ENCODE measurements around the gene TMEM151B.

DNA sequence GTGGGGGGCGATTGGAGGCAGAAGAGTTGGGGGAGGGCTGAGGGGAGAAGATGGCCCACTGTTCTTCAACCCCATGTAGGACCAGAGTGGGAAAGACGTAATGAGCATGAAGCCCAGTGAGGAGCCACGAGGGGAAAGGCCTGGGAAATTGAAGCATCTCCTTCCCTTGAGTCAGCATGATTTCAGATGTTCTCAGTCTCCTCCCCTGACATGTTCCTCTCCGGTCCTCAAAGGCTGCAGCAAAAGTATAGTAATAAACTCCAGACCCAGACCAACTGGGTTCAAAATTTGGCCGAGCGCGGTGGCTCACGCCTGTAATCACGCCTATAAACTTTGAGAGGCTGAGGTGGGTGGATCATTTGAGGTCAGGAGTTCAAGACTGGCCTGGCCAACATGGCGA is 3.0 kb upstream of the TMEM151B start:
- TF ChIP-seq, protein P1, sequence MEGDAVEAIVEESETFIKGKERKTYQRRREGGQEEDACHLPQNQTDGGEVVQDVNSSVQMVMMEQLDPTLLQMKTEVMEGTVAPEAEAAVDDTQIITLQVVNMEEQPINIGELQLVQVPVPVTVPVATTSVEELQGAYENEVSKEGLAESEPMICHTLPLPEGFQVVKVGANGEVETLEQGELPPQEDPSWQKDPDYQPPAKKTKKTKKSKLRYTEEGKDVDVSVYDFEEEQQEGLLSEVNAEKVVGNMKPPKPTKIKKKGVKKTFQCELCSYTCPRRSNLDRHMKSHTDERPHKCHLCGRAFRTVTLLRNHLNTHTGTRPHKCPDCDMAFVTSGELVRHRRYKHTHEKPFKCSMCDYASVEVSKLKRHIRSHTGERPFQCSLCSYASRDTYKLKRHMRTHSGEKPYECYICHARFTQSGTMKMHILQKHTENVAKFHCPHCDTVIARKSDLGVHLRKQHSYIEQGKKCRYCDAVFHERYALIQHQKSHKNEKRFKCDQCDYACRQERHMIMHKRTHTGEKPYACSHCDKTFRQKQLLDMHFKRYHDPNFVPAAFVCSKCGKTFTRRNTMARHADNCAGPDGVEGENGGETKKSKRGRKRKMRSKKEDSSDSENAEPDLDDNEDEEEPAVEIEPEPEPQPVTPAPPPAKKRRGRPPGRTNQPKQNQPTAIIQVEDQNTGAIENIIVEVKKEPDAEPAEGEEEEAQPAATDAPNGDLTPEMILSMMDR (IDR thresholded peaks at IDR 0.05) = no peak
- no peak for TF ChIP-seq EZH2 (IDR thresholded peaks at IDR 0.05)
